Measurements from ENCODE around the gene CLNK. TPM values are rescaled to one million over a fixed set of nuclear protein-coding genes. Genes with fewer than 3 reads are reported as not detected.

The CLNK gene
- total and polyA plus RNA-seq, 2 of the 8 experiments (the other 6 are each of a cell fraction or from before 2014, with no cell fraction given): not detected

- H2BK20ac ChIP-seq (ENCODE audit: low read length): no peak overlapping the region
- CTCF ChIA-PET (ENCODE audit: partially characterized antibody): interaction anchor here (0.8 to 5.1 kb wide), 37 partner anchors 8 to 311 kb away, joined by 3 to 39 read pairs (median 5); no protein-coding TSS in a partner anchor
- no peak overlapping the region for H3K14ac ChIP-seq (ENCODE audit: insufficient read length)
- no peak overlapping the region for H2AK5ac ChIP-seq (ENCODE audit: low read depth, low read length)
- H2BK15ac ChIP-seq (ENCODE audit: low read length): no peak overlapping the region
- H3K27ac ChIP-seq (ENCODE audit: low read depth, low read length): no peak overlapping the region
- peak overlapping the region; percentile 81; the same call in 1 of the 2 replicates for H3K18ac ChIP-seq (ENCODE audit: extremely low read depth, low read length)
- H4K20me1 ChIP-seq (replicated peaks in 1 of 2; ENCODE audit: control insufficient read depth in 1 of 2, insufficient read depth in 2 of 2, low read length in 2 of 2): peaks cover 6 to 13% of the 10 kb centered on the region in 2 experiments
- no peaks in the 10 kb centered on the region for H3K79me1 ChIP-seq (ENCODE audit: low read depth, low read length)
- WGBS, 2 experiments (ENCODE audit: extremely low coverage in 1 of 2, insufficient coverage in 1 of 2, insufficient read length in 1 of 2, insufficient replicate concordance in 2 of 2, low coverage in 1 of 2, low lambda C conversion rate in 2 of 2, missing lambda C conversion rate in 1 of 2): 22% methylated on average over 27 of the region's 27 CpGs; no CpG with 5 or more reads in 1 of the 2 experiments
- H2BK120ac ChIP-seq (replicated peaks; ENCODE audit: low read depth, low read length): no peak overlapping the region
- peak overlapping the region; percentile 60; the same call in 1 of the 2 replicates for H2BK5ac ChIP-seq (ENCODE audit: low read depth, low read length)
- peak overlapping the region; percentile 64 to 96 for H3K4me2 ChIP-seq (ENCODE audit: insufficient read depth in 1 of 2, low read depth in 2 of 2, low read length in 2 of 2)
- H3K9me3 ChIP-seq (ENCODE audit: insufficient read depth in 2 of 2, low read depth in 1 of 2, low read length in 1 of 2): no peaks in the 10 kb centered on the region
- H3K4me1 ChIP-seq (replicated peaks in 1 of 4; ENCODE audit: control insufficient read depth in 3 of 4, insufficient read depth in 4 of 4, low read length in 3 of 4): peaks cover 0 to 19% (median 10%) of the 10 kb centered on the region in 4 experiments; a peak in 4 of 7 replicates
- peak overlapping the region; percentile 74 for H3K4ac ChIP-seq (replicated peaks; ENCODE audit: insufficient read length, low read depth, low read length)
- no peaks in the 10 kb centered on the region for H3K79me2 ChIP-seq (ENCODE audit: control insufficient read depth in 1 of 2, insufficient read depth in 2 of 2, low read length in 2 of 2)
- H3K56ac ChIP-seq (replicated peaks; ENCODE audit: insufficient read length, low read depth, low read length): no peak overlapping the region
- peak overlapping the region; percentile 72 for H2AFZ ChIP-seq (ENCODE audit: low read length)
- H4K91ac ChIP-seq (replicated peaks; ENCODE audit: insufficient read length, low read length): peak overlapping the region; percentile 77
- TF ChIP-seq EZH2 (IDR thresholded peaks at IDR 0.05; ENCODE audit: low read depth, low read length, severe bottlenecking) (peak; percentile 80), TEAD4 (IDR thresholded peaks at IDR 0.05; ENCODE audit: low read depth, low read length) (no peak), SUZ12 (IDR thresholded peaks at IDR 0.05; ENCODE audit: low read length) (peak; percentile 81; the same call in 1 of the 2 replicates), TCF12 (IDR thresholded peaks at IDR 0.05; ENCODE audit: low read depth, low read length) (no peak), HDAC2 (IDR thresholded peaks at IDR 0.05; ENCODE audit: borderline replicate concordance in 1 of 2, low read depth in 2 of 2, low read length in 2 of 2) (no peak)
- peak overlapping the region; percentile 38 to 79 (median 67) for H3K4me3 ChIP-seq (ENCODE audit: extremely low read depth in 1 of 4, insufficient read depth in 2 of 4, low read depth in 3 of 4, low read length in 4 of 4)
- H3K23me2 ChIP-seq (ENCODE audit: low read depth, low read length): peaks cover 8% of the 10 kb centered on the region
- no peak overlapping the region; a peak in 1 of 7 replicates for H3K9ac ChIP-seq (replicated peaks in 1 of 4; ENCODE audit: extremely low read depth in 1 of 4, low read depth in 3 of 4, low read length in 3 of 4)
- no peak for FAIRE-seq
- H4K8ac ChIP-seq (ENCODE audit: extremely low read depth, insufficient read depth, low read length): no peak overlapping the region; the same call in 1 of the 2 replicates
- H3K36me3 ChIP-seq (ENCODE audit: control insufficient read depth in 2 of 4, insufficient read depth in 4 of 4, low read length in 3 of 4): 0 out of 8 replicates have a peak, but pooled peaks cover 0 to 3% (median 0%) of the 10 kb centered on the region in 4 experiments
- H4K5ac ChIP-seq (ENCODE audit: insufficient read length, low read depth, low read length): no peak overlapping the region
- peak in 1 of 2 experiments; percentile 62 for DNase-seq (ENCODE audit: low read depth in 1 of 2, low spot score in 2 of 2)
- POLR2A ChIA-PET (ENCODE audit: partially characterized antibody): interaction anchor here (1.0 to 1.2 kb wide), 3 partner anchors 23 to 64 kb away, joined by 3 to 4 read pairs (median 3); no protein-coding TSS in a partner anchor
- peaks cover 57 to 67% (median 63%) of the 10 kb centered on the region in 4 experiments for H3K27me3 ChIP-seq (replicated peaks in 1 of 4; ENCODE audit: control insufficient read depth in 3 of 4, extremely low read depth in 1 of 4, insufficient read depth in 3 of 4, low read length in 3 of 4)
- no peak overlapping the region for H3K23ac ChIP-seq (ENCODE audit: insufficient read length)
- no peak overlapping the region; the same call in 1 of the 2 replicates for H2BK12ac ChIP-seq (ENCODE audit: low read depth, low read length)
Observed at GRCh38 chr4:10461850-10462400, 222.6 kb downstream of the CLNK start.
